HG03354 (cell line): ENCODE data around the gene URM1.

Experiments used
- ATAC-seq: cut with Tn5 transposase; IDR thresholded peaks from one replicate; pipeline ENCODE4 v1.9.1; 2021; ENCODE audit warnings: mild to moderate bottlenecking; ENCODE audit not compliant: unreplicated experiment, poor library complexity, severe bottlenecking

Gene URM1

GRCh38 chr9:128344931-128345605 is 26.1 kb upstream of the URM1 start:
- ATAC-seq: no peak

GRCh38 chr9:128349125-128349524 is 22.0 kb upstream of the URM1 start:
- ATAC-seq: no peak

GRCh38 chr9:128349772-128350171 is 21.4 kb upstream of the URM1 start:
- ATAC-seq: no peak

- ATAC-seq: no peak
Measured at GRCh38 chr9:128355451-128355850, 15.7 kb upstream of the URM1 start.

- ATAC-seq: no peak
Measured at GRCh38 chr9:128358090-128358489, 13.1 kb upstream of the URM1 start.

GRCh38 chr9:128358861-128359260 is 12.3 kb upstream of the URM1 start:
- no peak for ATAC-seq

- no peak for ATAC-seq
Measured at GRCh38 chr9:128360826-128361225, 10.3 kb upstream of the URM1 start.

- no peak for ATAC-seq
Measured at GRCh38 chr9:128361296-128361985, 9.7 kb upstream of the URM1 start.

GRCh38 chr9:128361986-128362646 is 9.1 kb upstream of the URM1 start:
- ATAC-seq: peak; percentile 72

- no peak for ATAC-seq
Measured at GRCh38 chr9:128362774-128363173, 8.4 kb upstream of the URM1 start.

GRCh38 chr9:128365525-128365924 is 5.6 kb upstream of the URM1 start:
- no peak for ATAC-seq

- ATAC-seq: no peak
Measured at GRCh38 chr9:128369024-128369706, 2.0 kb upstream of the URM1 start.

- no peak for ATAC-seq
Measured at GRCh38 chr9:128370367-128370751, 815 bp upstream of the URM1 start.

- ATAC-seq: no peak
Measured at GRCh38 chr9:128371630-128372117, 500 bp downstream of the URM1 start.

GRCh38 chr9:128372188-128372641 is 1.0 kb downstream of the URM1 start:
- no peak for ATAC-seq

- ATAC-seq: no peak
Measured at GRCh38 chr9:128372784-128373183, 1.6 kb downstream of the URM1 start.

GRCh38 chr9:128374221-128374675 is 3.1 kb downstream of the URM1 start:
- no peak for ATAC-seq

- no peak for ATAC-seq
Measured at GRCh38 chr9:128375865-128376264, 4.7 kb downstream of the URM1 start.

- no peak for ATAC-seq
Measured at GRCh38 chr9:128382261-128382660, 11.1 kb downstream of the URM1 start.
